ENCODE measurements around the gene STX12. TPM values are rescaled to one million over a fixed set of nuclear protein-coding genes. Genes with fewer than 3 reads are reported as not detected.
A peak's percentile ranks its signal among the peaks of the same experiment; 100 is the strongest.

Gene STX12
- total and polyA plus RNA-seq, 5 donors from 2014 or later: 10.2 to 26.8 (median 12.8) TPM

DNA sequence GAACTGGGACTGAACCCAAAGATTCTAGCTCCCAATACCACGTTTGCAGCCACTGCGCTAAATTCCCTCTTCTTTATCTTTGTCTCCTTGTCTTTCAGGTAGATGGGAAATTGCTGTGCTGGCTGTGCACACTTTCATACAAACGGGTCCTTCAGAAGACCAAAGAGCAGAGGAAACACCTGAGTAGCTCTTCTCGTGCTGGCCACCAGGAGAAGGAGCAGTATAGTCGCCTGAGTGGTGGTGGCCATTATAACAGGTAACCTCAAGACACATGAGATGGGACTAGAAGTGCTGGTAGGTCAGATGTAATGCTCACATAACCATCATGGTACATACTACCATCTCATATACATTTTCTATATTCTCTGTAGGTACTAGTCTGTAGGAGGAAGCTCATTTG, 28.5 kb upstream of the STX12 start:
- Histone ChIP-seq H3K9me3 (ENCODE audit: control insufficient read depth in 2 of 2, low read length in 2 of 2) (no peaks in the 10 kb centered on the region), H3K27me3 (ENCODE audit: control insufficient read depth, insufficient read depth, low read length) (no peaks in the 10 kb centered on the region), H3K36me3 (ENCODE audit: control insufficient read depth, insufficient read depth, low read length) (peaks cover 45% of the 10 kb centered on the region), H3K27ac (ENCODE audit: insufficient read depth, low read length, poor library complexity, severe bottlenecking) (no peak overlapping the region), H3K4me1 (ENCODE audit: control insufficient read depth, insufficient read depth, low read length, poor library complexity, severe bottlenecking) (no peaks in the 10 kb centered on the region), H3K4me3 (ENCODE audit: low read depth, low read length) (no peak overlapping the region)
- H3K9me3 Mint-ChIP-seq: no peaks in the 10 kb centered on the region
- DNase-seq: no peak
- H3K36me3 Mint-ChIP-seq: peaks cover 30% of the 10 kb centered on the region
- no peak overlapping the region for H3K4me3 Mint-ChIP-seq
- H3K27ac Mint-ChIP-seq: no peak overlapping the region
- peaks cover 0 to 4% (median 2%) of the 10 kb centered on the region in 4 donors for H3K4me1 Mint-ChIP-seq
- ATAC-seq (ENCODE audit: low read depth in 2 of 2): no peak
- H3K27me3 Mint-ChIP-seq: no peaks in the 10 kb centered on the region

DNA sequence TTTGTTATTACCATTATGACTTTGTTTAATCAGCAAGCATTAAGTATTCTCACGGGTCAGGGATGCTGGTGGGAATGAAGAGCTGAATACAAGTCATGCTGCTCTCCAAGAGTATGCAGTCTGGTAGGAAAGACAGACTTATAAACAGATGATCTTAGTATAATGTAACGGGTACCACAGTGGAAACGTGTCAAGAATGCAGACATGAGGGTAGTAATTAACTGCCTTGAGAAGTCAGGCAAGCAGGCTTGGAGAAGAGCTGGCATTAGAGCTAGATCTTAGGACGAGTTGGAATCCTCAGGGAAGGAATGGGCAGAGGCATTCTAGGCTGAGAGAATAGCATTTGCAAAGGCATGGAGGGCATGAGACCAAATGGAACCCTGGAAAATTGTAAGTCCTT, 27.6 kb upstream of the STX12 start:
- no peak overlapping the region for H3K27ac ChIP-seq (ENCODE audit: insufficient read depth, low read length, poor library complexity, severe bottlenecking)
- peaks cover 47% of the 10 kb centered on the region for H3K36me3 ChIP-seq (ENCODE audit: control insufficient read depth, insufficient read depth, low read length)
- DNase-seq: no peak
- H3K27me3 ChIP-seq (ENCODE audit: control insufficient read depth, insufficient read depth, low read length): no peaks in the 10 kb centered on the region
- no peaks in the 10 kb centered on the region for H3K9me3 Mint-ChIP-seq
- peak overlapping the region in 1 of 3 donors; percentile 34 for H3K27ac Mint-ChIP-seq
- ATAC-seq (ENCODE audit: low read depth in 2 of 2): no peak
- H3K36me3 Mint-ChIP-seq: peaks cover 39% of the 10 kb centered on the region
- no peaks in the 10 kb centered on the region for H3K9me3 ChIP-seq (ENCODE audit: control insufficient read depth in 2 of 2, low read length in 2 of 2)
- H3K4me1 Mint-ChIP-seq: peaks cover 0 to 4% (median 0%) of the 10 kb centered on the region in 4 donors
- H3K4me3 ChIP-seq (ENCODE audit: low read depth, low read length): no peak overlapping the region
- no peaks in the 10 kb centered on the region for H3K27me3 Mint-ChIP-seq
- no peaks in the 10 kb centered on the region for H3K4me1 ChIP-seq (ENCODE audit: control insufficient read depth, insufficient read depth, low read length, poor library complexity, severe bottlenecking)
- H3K4me3 Mint-ChIP-seq: no peak overlapping the region

DNA sequence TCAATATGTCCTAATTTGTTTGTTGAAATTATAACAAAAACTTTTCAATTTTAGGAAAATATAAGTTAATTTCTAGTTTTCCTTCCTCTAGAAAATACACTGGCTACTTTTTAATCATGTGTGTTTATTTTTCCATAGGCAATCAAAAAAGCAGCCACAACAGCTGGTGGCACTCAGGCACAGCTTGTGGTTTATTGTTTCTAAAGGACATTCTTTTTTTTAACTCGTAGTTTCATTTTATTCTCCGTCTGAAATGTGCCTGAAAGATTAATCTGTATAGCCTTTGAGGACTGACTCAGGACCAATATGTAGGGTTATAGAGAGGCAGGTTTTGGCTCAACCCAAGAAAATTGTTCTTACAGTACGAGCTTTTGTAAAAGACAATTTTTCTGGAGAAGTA, 20.7 kb upstream of the STX12 start:
- H3K4me1 Mint-ChIP-seq: peaks cover 0 to 2% (median 0%) of the 10 kb centered on the region in 4 donors
- H3K36me3 Mint-ChIP-seq: peaks cover 43% of the 10 kb centered on the region
- no peak overlapping the region for H3K27ac Mint-ChIP-seq
- H3K27me3 Mint-ChIP-seq: no peaks in the 10 kb centered on the region
- H3K27me3 ChIP-seq (ENCODE audit: control insufficient read depth, insufficient read depth, low read length): no peaks in the 10 kb centered on the region
- H3K27ac ChIP-seq (ENCODE audit: insufficient read depth, low read length, poor library complexity, severe bottlenecking): no peak overlapping the region
- H3K9me3 ChIP-seq (ENCODE audit: control insufficient read depth in 2 of 2, low read length in 2 of 2): no peaks in the 10 kb centered on the region
- H3K4me3 ChIP-seq (ENCODE audit: low read depth, low read length): no peak overlapping the region
- H3K4me1 ChIP-seq (ENCODE audit: control insufficient read depth, insufficient read depth, low read length, poor library complexity, severe bottlenecking): no peaks in the 10 kb centered on the region
- DNase-seq (no peak), ATAC-seq (ENCODE audit: low read depth in 2 of 2) (no peak)
- no peaks in the 10 kb centered on the region for H3K9me3 Mint-ChIP-seq
- peaks cover 69% of the 10 kb centered on the region for H3K36me3 ChIP-seq (ENCODE audit: control insufficient read depth, insufficient read depth, low read length)
- no peak overlapping the region for H3K4me3 Mint-ChIP-seq

DNA sequence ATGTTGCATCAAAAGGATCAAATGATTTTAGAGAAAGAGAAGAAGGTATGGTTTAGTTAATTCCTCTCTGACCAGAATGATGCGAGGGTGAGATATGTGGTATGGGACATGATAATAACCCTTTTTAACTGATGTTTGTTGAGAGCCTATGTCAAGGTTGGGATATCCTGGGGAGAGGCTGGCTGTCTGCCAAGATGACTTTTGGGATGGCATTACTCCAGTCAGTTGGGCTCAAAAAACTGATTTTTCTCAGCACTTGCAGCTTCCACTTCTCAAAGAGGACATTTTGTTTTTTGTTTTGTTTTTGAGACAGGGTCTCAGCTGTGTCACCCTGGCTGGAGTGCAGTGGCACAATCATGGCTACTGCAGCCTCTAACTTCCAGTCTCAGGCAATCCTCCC, 17.7 kb upstream of the STX12 start:
- H3K27me3 Mint-ChIP-seq: no peaks in the 10 kb centered on the region
- Histone ChIP-seq H3K4me3 (ENCODE audit: low read depth, low read length) (no peak overlapping the region), H3K4me1 (ENCODE audit: control insufficient read depth, insufficient read depth, low read length, poor library complexity, severe bottlenecking) (no peaks in the 10 kb centered on the region), H3K9me3 (ENCODE audit: control insufficient read depth in 2 of 2, low read length in 2 of 2) (no peaks in the 10 kb centered on the region), H3K27ac (ENCODE audit: insufficient read depth, low read length, poor library complexity, severe bottlenecking) (no peak overlapping the region), H3K36me3 (ENCODE audit: control insufficient read depth, insufficient read depth, low read length) (peaks cover 71% of the 10 kb centered on the region), H3K27me3 (ENCODE audit: control insufficient read depth, insufficient read depth, low read length) (no peaks in the 10 kb centered on the region)
- ATAC-seq (ENCODE audit: low read depth in 2 of 2): no peak
- H3K36me3 Mint-ChIP-seq: peaks cover 41% of the 10 kb centered on the region
- peaks cover 0 to 2% (median 0%) of the 10 kb centered on the region in 4 donors for H3K4me1 Mint-ChIP-seq
- no peak for DNase-seq
- H3K27ac Mint-ChIP-seq: no peak overlapping the region
- H3K4me3 Mint-ChIP-seq: no peak overlapping the region
- no peaks in the 10 kb centered on the region for H3K9me3 Mint-ChIP-seq

DNA sequence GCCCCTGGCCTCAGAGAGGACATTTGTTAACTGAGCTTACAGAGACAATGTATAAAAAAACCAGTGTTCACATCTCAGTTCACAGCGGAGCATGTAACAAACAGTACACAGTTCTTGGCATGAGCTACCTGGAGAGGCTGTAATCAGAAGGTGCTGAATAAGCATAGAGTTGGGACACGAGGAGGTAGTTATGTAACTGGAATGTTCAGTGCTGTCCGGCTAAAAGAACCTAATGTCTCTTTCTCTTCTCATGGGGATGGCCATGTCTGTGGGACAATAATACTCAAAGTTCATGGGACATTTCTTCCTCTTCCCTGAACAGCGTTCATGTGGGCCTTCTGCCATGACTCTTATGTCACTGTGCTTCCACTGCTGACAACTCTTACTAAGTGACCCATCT, 17.2 kb upstream of the STX12 start:
- Histone ChIP-seq H3K36me3 (ENCODE audit: control insufficient read depth, insufficient read depth, low read length) (peaks cover 72% of the 10 kb centered on the region), H3K9me3 (ENCODE audit: control insufficient read depth in 2 of 2, low read length in 2 of 2) (no peaks in the 10 kb centered on the region), H3K27ac (ENCODE audit: insufficient read depth, low read length, poor library complexity, severe bottlenecking) (no peak overlapping the region), H3K27me3 (ENCODE audit: control insufficient read depth, insufficient read depth, low read length) (no peaks in the 10 kb centered on the region), H3K4me1 (ENCODE audit: control insufficient read depth, insufficient read depth, low read length, poor library complexity, severe bottlenecking) (no peaks in the 10 kb centered on the region), H3K4me3 (ENCODE audit: low read depth, low read length) (no peak overlapping the region)
- no peak for DNase-seq
- peaks cover 37% of the 10 kb centered on the region for H3K36me3 Mint-ChIP-seq
- no peak for ATAC-seq (ENCODE audit: low read depth in 2 of 2)
- H3K4me3 Mint-ChIP-seq: no peak overlapping the region
- no peaks in the 10 kb centered on the region for H3K9me3 Mint-ChIP-seq
- no peaks in the 10 kb centered on the region for H3K27me3 Mint-ChIP-seq
- H3K27ac Mint-ChIP-seq: no peak overlapping the region
- peaks cover 0 to 2% (median 0%) of the 10 kb centered on the region in 4 donors for H3K4me1 Mint-ChIP-seq

DNA sequence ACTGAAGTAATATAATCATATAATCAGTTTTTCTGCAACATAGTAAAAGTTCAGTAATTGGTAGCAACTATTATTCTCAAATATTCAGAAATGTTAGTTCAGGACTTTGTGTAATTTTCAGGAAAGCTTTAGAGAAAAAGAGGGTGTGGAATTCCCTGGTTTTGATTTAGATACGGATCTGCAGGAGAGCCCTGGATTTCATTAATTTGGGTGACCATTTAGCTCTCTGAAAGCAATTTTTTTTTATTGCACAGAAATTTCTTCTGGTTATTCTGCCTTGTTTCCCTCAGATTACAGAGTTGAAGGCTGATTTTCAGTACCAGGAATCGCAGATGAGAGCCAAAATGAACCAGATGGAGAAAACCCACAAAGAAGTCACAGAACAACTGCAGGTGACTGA, 13.8 kb upstream of the STX12 start:
- H3K36me3 Mint-ChIP-seq: peaks cover 30% of the 10 kb centered on the region
- no peaks in the 10 kb centered on the region for H3K4me1 ChIP-seq (ENCODE audit: control insufficient read depth, insufficient read depth, low read length, poor library complexity, severe bottlenecking)
- H3K27ac Mint-ChIP-seq: peak overlapping the region in 1 of 3 donors; percentile 32
- H3K27me3 ChIP-seq (ENCODE audit: control insufficient read depth, insufficient read depth, low read length): no peaks in the 10 kb centered on the region
- no peak overlapping the region for H3K4me3 Mint-ChIP-seq
- no peaks in the 10 kb centered on the region for H3K9me3 Mint-ChIP-seq
- H3K4me3 ChIP-seq (ENCODE audit: low read depth, low read length): no peak overlapping the region
- DNase-seq (no peak), ATAC-seq (ENCODE audit: low read depth in 2 of 2) (no peak)
- no peaks in the 10 kb centered on the region for H3K27me3 Mint-ChIP-seq
- no peak overlapping the region for H3K27ac ChIP-seq (ENCODE audit: insufficient read depth, low read length, poor library complexity, severe bottlenecking)
- H3K9me3 ChIP-seq (ENCODE audit: control insufficient read depth in 2 of 2, low read length in 2 of 2): no peaks in the 10 kb centered on the region
- no peaks in the 10 kb centered on the region for H3K4me1 Mint-ChIP-seq
- H3K36me3 ChIP-seq (ENCODE audit: control insufficient read depth, insufficient read depth, low read length): peaks cover 60% of the 10 kb centered on the region

DNA sequence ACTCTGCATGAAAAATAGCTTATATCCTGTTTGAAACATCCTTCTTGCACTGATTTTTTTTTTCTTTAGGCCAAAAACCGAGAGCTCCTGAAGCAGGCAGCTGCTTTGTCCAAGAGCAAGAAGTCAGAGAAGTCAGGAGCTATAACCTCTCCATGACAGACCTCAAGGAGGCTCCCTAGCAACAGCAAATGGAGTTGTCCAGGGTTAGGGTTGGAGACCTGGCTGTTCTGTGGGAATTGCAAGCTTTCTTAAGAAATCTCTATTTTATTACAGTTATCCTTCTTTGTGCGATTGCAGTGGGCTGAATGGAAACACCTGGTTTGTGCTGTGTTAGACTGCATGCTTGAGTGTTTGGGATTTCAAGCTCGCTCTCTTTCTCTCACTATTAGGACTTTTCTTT, 12.6 kb upstream of the STX12 start:
- no peak for ATAC-seq (ENCODE audit: low read depth in 2 of 2)
- peak overlapping the region in 1 of 3 donors; percentile 8 for H3K27ac Mint-ChIP-seq
- no peak for DNase-seq

DNA sequence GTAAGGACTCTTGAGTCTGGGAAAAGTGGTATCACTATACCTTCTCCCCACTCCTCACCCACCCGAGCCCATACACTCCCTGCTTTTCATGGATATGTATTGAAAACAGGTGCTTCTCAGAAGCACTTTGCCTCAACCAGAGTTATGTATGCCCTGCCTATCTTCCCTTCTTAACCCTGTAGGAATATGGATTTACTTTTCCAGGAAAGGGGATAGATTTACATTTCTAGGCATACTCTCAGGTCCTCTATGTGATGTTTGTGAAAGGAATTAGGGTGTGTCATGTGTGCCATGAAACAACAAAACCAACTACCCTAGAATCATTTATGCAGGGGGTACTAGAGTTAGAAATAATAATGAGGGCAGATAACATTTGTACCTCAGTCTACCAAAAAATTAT, 11.0 kb upstream of the STX12 start:
- H3K27me3 Mint-ChIP-seq: no peaks in the 10 kb centered on the region
- no peak overlapping the region for H3K4me3 ChIP-seq (ENCODE audit: low read depth, low read length)
- H3K4me3 Mint-ChIP-seq: no peak overlapping the region
- no peaks in the 10 kb centered on the region for H3K4me1 ChIP-seq (ENCODE audit: control insufficient read depth, insufficient read depth, low read length, poor library complexity, severe bottlenecking)
- no peak overlapping the region for H3K27ac ChIP-seq (ENCODE audit: insufficient read depth, low read length, poor library complexity, severe bottlenecking)
- H3K36me3 Mint-ChIP-seq: peaks cover 14% of the 10 kb centered on the region
- H3K4me1 Mint-ChIP-seq: no peaks in the 10 kb centered on the region
- DNase-seq: no peak
- H3K27ac Mint-ChIP-seq: no peak overlapping the region
- H3K9me3 Mint-ChIP-seq: no peaks in the 10 kb centered on the region
- no peaks in the 10 kb centered on the region for H3K27me3 ChIP-seq (ENCODE audit: control insufficient read depth, insufficient read depth, low read length)
- no peaks in the 10 kb centered on the region for H3K9me3 ChIP-seq (ENCODE audit: control insufficient read depth in 2 of 2, low read length in 2 of 2)
- H3K36me3 ChIP-seq (ENCODE audit: control insufficient read depth, insufficient read depth, low read length): peaks cover 33% of the 10 kb centered on the region
- ATAC-seq (ENCODE audit: low read depth in 2 of 2): no peak

More for the DNA sequence above, 12.6 kb upstream of the STX12 start:
- peak overlapping the region in 1 of 4 donors; percentile 63 for H3K4me3 Mint-ChIP-seq
- no peaks in the 10 kb centered on the region for H3K27me3 Mint-ChIP-seq
- Histone ChIP-seq H3K36me3 (ENCODE audit: control insufficient read depth, insufficient read depth, low read length) (peaks cover 49% of the 10 kb centered on the region), H3K4me3 (ENCODE audit: low read depth, low read length) (no peak overlapping the region), H3K4me1 (ENCODE audit: control insufficient read depth, insufficient read depth, low read length, poor library complexity, severe bottlenecking) (no peaks in the 10 kb centered on the region), H3K27me3 (ENCODE audit: control insufficient read depth, insufficient read depth, low read length) (no peaks in the 10 kb centered on the region), H3K27ac (ENCODE audit: insufficient read depth, low read length, poor library complexity, severe bottlenecking) (no peak overlapping the region), H3K9me3 (ENCODE audit: control insufficient read depth in 2 of 2, low read length in 2 of 2) (no peaks in the 10 kb centered on the region)
- H3K4me1 Mint-ChIP-seq: no peaks in the 10 kb centered on the region
- H3K9me3 Mint-ChIP-seq: no peaks in the 10 kb centered on the region
- H3K36me3 Mint-ChIP-seq: peaks cover 20% of the 10 kb centered on the region

All from CD4-positive, CD25-positive, alpha-beta regulatory T cell (primary cell).